WTC11 (cell line): ENCODE results near the gene TXN. TPM values are rescaled to one million over a fixed set of nuclear protein-coding genes. Genes with fewer than 3 reads are reported as not detected.

Experiments
- AR ChIP-seq: fragments of 250-450 bp; sonication (Bioruptor Pico); IDR thresholded peaks from 2 replicates; pipeline ENCODE4 v1.9.0; 2021; ENCODE audit warnings: mild to moderate bottlenecking
- ELF4 ChIP-seq: sonication (generic); formaldehyde crosslinking; IDR thresholded peaks from 2 replicates; pipeline ENCODE4 v1.8.1; 2022; ENCODE audit warnings: low read depth, mild to moderate bottlenecking, moderate library complexity, missing genetic modification reagents
- EMX1 ChIP-seq: fragments of 250-450 bp; sonication (Bioruptor Pico); IDR thresholded peaks from 2 replicates; pipeline ENCODE4 v1.8.0; 2021; ENCODE audit warnings: mild to moderate bottlenecking
- ESRRA ChIP-seq: sonication (generic); formaldehyde crosslinking; IDR thresholded peaks from 2 replicates; pipeline ENCODE4 v1.8.1; 2022; ENCODE audit warnings: mild to moderate bottlenecking, missing genetic modification reagents, borderline replicate concordance
- GABPB1 ChIP-seq: sonication (generic); formaldehyde crosslinking; IDR thresholded peaks from 2 replicates; pipeline ENCODE4 v1.8.1; 2023; ENCODE audit warnings: mild to moderate bottlenecking, missing genetic modification reagents
- JAZF1 ChIP-seq: fragments of 250-450 bp; sonication (Bioruptor Pico); IDR thresholded peaks from 2 replicates; pipeline ENCODE4 v1.9.0; 2021; ENCODE audit warnings: moderate library complexity, mild to moderate bottlenecking, inconsistent platforms
- KAT7 ChIP-seq: sonication (generic); formaldehyde crosslinking; IDR thresholded peaks from 2 replicates; pipeline ENCODE4 v1.8.1; 2023; ENCODE audit warnings: missing genetic modification reagents, mild to moderate bottlenecking, borderline replicate concordance
- MYBL2 ChIP-seq: sonication (generic); formaldehyde crosslinking; IDR thresholded peaks from 2 replicates; pipeline ENCODE4 v1.8.1; 2023; ENCODE audit warnings: mild to moderate bottlenecking, moderate library complexity, missing genetic modification reagents
- NR2C2 ChIP-seq: sonication (generic); formaldehyde crosslinking; IDR thresholded peaks from 2 replicates; pipeline ENCODE4 v1.8.0; 2022; ENCODE audit warnings: mild to moderate bottlenecking, missing genetic modification reagents
- NR3C1 ChIP-seq: sonication (generic); formaldehyde crosslinking; conservative IDR thresholded peaks from 2 replicates; pipeline ENCODE4 v1.8.1; 2023; ENCODE audit warnings: low read depth, mild to moderate bottlenecking, missing genetic modification reagents
- PREB ChIP-seq: sonication (generic); formaldehyde crosslinking; IDR thresholded peaks from 2 replicates; pipeline ENCODE4 v1.8.1; 2022; ENCODE audit warnings: mild to moderate bottlenecking, missing genetic modification reagents, moderate library complexity, borderline replicate concordance
- SOX15 ChIP-seq: fragments of 250-450 bp; sonication (Bioruptor Pico); IDR thresholded peaks from 2 replicates; pipeline ENCODE4 v1.9.0; 2021; ENCODE audit warnings: mild to moderate bottlenecking
- TEAD4 ChIP-seq: sonication (generic); formaldehyde crosslinking; IDR thresholded peaks from 2 replicates; pipeline ENCODE4 v1.8.0; 2022; ENCODE audit warnings: mild to moderate bottlenecking, missing genetic modification reagents
- ZBTB43 ChIP-seq: sonication (generic); formaldehyde crosslinking; IDR thresholded peaks from 2 replicates; pipeline ENCODE4 v1.8.1; 2023; ENCODE audit warnings: mild to moderate bottlenecking, missing genetic modification reagents
- ZNF219 ChIP-seq: sonication (generic); formaldehyde crosslinking; IDR thresholded peaks from 2 replicates; pipeline ENCODE4 v1.8.0; 2023; ENCODE audit warnings: missing genetic modification reagents, mild to moderate bottlenecking, borderline replicate concordance
- ZNF263 ChIP-seq: sonication (generic); formaldehyde crosslinking; IDR thresholded peaks from 2 replicates; pipeline ENCODE4 v1.8.1; 2022; ENCODE audit warnings: low read depth, mild to moderate bottlenecking, moderate library complexity, missing genetic modification reagents
- ZNF396 ChIP-seq: fragments of 250-450 bp; sonication (Bioruptor Pico); IDR thresholded peaks from 2 replicates; pipeline ENCODE4 v1.8.0; 2021; ENCODE audit warnings: mild to moderate bottlenecking, moderate library complexity, borderline replicate concordance
- total RNA-seq: library from RNA; stranded (reverse); gene quantifications from 3 replicates; pipeline ENCODE4 v1.2.3, GENCODE V29; 2021
- TF ChIP-seq, protein P1 (sequence below): sonication (generic); formaldehyde crosslinking; IDR thresholded peaks from 2 replicates; pipeline ENCODE4 v1.8.0; 2022; ENCODE audit warnings: mild to moderate bottlenecking, missing genetic modification reagents
- TF ChIP-seq, protein P2 (sequence below): fragments of 250-450 bp; sonication (Bioruptor Pico); IDR thresholded peaks from 2 replicates; pipeline ENCODE4 v2.1.2; 2022; ENCODE audit warnings: mild to moderate bottlenecking, moderate library complexity
- TF ChIP-seq, protein P3 (sequence below): fragments of 250-450 bp; sonication (Bioruptor Pico); conservative IDR thresholded peaks from 2 replicates; pipeline ENCODE4 v1.9.0; 2021; ENCODE audit warnings: mild to moderate bottlenecking
- TF ChIP-seq, protein P4 (sequence below): sonication (generic); formaldehyde crosslinking; IDR thresholded peaks from 2 replicates; pipeline ENCODE4 v1.8.1; 2023; ENCODE audit warnings: mild to moderate bottlenecking, moderate library complexity, missing genetic modification reagents
- TF ChIP-seq, protein P5 (sequence below): sonication (generic); formaldehyde crosslinking; IDR thresholded peaks from 2 replicates; pipeline ENCODE4 v1.8.0; 2022; ENCODE audit warnings: mild to moderate bottlenecking, missing genetic modification reagents
- TF ChIP-seq, protein P6 (sequence below): sonication (generic); formaldehyde crosslinking; IDR thresholded peaks from 2 replicates; pipeline ENCODE4 v1.8.1; 2023; ENCODE audit warnings: mild to moderate bottlenecking, missing genetic modification reagents, moderate library complexity

The TXN gene
- total RNA-seq, 1 experiment from 2014 or later, result 245 TPM

DNA sequence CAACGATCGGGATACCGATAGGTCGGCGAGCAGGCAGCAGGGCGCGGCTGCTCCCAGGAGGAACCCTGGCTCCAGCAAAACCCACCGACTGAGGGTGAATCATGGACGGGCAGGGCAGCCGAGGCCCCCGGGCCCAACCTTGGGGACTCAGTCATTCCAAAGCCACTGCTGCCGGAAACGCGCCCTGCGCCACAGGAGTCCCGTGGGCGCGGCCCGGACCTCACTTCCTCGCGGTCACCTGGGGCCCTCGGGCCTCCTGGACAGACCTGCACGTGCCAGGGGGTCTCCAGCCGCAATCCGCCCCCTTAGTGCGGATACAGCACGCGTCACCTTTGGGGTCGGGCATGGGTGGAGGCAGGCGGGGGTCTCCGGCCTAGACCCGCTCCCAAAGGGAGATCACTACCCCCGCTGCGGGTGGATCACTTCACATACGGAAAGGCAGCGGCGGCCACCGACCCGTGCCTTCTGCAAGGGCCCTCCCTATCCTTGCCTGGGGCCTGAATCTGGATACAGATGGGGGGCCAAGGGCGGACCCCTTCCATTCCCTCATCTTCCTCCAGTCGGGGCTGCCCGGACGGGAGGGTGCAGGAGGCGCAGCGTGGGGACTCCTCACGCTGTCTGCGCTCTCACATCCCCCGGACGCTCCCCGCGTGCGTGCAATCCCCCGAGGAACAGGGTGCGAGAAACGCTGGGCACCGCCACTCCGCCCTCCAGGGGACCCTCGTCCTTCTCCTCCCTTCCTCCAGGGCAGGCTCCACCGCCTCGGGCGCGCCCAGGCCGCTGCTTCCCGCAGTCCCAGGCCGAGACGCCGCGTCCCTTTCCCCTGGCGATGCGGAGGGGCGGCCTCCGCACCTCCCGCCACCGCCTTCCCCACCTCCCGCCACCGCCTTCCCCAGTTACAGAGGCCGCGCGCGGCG lies 586 bp downstream of the TXN start (continued):
- TF ChIP-seq PREB (CRISPR knock-in tag), result no peak
- TF ChIP-seq, protein P1, sequence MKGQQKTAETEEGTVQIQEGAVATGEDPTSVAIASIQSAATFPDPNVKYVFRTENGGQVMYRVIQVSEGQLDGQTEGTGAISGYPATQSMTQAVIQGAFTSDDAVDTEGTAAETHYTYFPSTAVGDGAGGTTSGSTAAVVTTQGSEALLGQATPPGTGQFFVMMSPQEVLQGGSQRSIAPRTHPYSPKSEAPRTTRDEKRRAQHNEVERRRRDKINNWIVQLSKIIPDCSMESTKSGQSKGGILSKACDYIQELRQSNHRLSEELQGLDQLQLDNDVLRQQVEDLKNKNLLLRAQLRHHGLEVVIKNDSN (CRISPR knock-in tag), result peak; percentile 53; the same call in 1 of the 2 replicates
- TF ChIP-seq KAT7 (CRISPR knock-in tag), result no peak
- TF ChIP-seq ESRRA (CRISPR knock-in tag), result no peak
- TF ChIP-seq, protein P2, sequence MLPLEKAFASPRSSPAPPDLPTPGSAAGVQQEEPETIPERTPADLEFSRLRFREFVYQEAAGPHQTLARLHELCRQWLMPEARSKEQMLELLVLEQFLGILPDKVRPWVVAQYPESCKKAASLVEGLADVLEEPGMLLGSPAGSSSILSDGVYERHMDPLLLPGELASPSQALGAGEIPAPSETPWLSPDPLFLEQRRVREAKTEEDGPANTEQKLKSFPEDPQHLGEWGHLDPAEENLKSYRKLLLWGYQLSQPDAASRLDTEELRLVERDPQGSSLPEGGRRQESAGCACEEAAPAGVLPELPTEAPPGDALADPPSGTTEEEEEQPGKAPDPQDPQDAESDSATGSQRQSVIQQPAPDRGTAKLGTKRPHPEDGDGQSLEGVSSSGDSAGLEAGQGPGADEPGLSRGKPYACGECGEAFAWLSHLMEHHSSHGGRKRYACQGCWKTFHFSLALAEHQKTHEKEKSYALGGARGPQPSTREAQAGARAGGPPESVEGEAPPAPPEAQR (CRISPR knock-in tag), result no peak
- no peak for TF ChIP-seq AR (CRISPR knock-in tag)
- no peak for TF ChIP-seq TEAD4 (CRISPR knock-in tag)
- TF ChIP-seq MYBL2 (CRISPR knock-in tag), result peak; percentile 34; the same call in 1 of the 2 replicates
- TF ChIP-seq, protein P3, sequence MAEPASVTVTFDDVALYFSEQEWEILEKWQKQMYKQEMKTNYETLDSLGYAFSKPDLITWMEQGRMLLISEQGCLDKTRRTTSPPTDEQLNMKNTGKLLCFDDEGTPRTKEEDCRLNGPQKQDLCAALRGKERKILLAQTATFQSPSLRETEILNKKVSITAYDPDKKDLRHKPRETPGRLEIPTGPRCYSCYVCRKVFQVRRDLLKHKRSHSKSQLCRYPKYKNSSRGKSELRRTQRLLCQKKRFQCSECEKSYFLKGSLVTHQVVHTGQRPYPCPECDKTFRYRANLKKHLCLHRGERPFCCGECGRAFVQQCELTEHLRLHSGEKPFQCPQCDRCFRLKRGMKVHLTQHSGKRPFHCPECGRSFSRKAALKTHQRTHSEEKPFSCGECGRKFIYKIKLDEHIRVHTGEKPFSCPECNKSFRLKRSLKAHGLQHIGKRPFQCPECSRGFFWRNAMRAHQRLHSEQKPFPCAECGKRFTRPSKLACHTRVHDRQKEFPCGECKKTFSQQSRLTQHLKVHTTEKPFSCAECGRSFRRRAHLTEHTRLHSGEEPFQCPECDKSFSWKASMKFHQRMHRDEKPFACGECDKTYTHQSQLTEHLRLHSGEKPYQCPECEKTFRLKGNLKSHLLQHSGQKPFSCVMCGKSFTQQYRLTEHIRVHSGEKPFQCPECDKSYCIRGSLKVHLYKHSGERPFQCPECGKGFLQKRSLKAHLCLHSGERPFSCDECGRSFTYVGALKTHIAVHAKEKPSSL (CRISPR knock-in tag), result no peak
- TF ChIP-seq, protein P4, sequence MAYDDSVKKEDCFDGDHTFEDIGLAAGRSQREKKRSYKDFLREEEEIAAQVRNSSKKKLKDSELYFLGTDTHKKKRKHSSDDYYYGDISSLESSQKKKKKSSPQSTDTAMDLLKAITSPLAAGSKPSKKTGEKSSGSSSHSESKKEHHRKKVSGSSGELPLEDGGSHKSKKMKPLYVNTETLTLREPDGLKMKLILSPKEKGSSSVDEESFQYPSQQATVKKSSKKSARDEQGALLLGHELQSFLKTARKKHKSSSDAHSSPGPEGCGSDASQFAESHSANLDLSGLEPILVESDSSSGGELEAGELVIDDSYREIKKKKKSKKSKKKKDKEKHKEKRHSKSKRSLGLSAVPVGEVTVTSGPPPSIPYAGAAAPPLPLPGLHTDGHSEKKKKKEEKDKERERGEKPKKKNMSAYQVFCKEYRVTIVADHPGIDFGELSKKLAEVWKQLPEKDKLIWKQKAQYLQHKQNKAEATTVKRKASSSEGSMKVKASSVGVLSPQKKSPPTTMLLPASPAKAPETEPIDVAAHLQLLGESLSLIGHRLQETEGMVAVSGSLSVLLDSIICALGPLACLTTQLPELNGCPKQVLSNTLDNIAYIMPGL (CRISPR knock-in tag), result peak; percentile 70; the same call in 1 of the 2 replicates
- TF ChIP-seq ZNF219 (CRISPR knock-in tag), result no peak
- no peak for TF ChIP-seq NR3C1 (CRISPR knock-in tag)
- TF ChIP-seq SOX15 (CRISPR knock-in tag), result no peak
- no peak for TF ChIP-seq ZNF396 (CRISPR knock-in tag)
- peak; percentile 32; the same call in 1 of the 2 replicates for TF ChIP-seq GABPB1 (CRISPR knock-in tag)
- TF ChIP-seq, protein P5, sequence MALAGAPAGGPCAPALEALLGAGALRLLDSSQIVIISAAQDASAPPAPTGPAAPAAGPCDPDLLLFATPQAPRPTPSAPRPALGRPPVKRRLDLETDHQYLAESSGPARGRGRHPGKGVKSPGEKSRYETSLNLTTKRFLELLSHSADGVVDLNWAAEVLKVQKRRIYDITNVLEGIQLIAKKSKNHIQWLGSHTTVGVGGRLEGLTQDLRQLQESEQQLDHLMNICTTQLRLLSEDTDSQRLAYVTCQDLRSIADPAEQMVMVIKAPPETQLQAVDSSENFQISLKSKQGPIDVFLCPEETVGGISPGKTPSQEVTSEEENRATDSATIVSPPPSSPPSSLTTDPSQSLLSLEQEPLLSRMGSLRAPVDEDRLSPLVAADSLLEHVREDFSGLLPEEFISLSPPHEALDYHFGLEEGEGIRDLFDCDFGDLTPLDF (CRISPR knock-in tag), result 0 out of 2 replicates have a peak, but pooled peaks have one; percentile 51
- TF ChIP-seq EMX1 (CRISPR knock-in tag), result no peak
- TF ChIP-seq NR2C2 (CRISPR knock-in tag), result no peak
- 0 out of 2 replicates have a peak, but pooled peaks have one; percentile 42 for TF ChIP-seq ELF4
- no peak for TF ChIP-seq JAZF1 (CRISPR knock-in tag)
- TF ChIP-seq, protein P6, sequence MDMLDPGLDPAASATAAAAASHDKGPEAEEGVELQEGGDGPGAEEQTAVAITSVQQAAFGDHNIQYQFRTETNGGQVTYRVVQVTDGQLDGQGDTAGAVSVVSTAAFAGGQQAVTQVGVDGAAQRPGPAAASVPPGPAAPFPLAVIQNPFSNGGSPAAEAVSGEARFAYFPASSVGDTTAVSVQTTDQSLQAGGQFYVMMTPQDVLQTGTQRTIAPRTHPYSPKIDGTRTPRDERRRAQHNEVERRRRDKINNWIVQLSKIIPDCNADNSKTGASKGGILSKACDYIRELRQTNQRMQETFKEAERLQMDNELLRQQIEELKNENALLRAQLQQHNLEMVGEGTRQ (CRISPR knock-in tag), result peak; percentile 32; the same call in 1 of the 2 replicates
- no peak for TF ChIP-seq ZBTB43 (CRISPR knock-in tag)
- TF ChIP-seq ZNF263 (CRISPR knock-in tag), result no peak
